SH-SY5Y (cell line): ENCODE data around the gene NPLOC4.
A peak's percentile ranks its signal among the peaks of the same experiment; 100 is the strongest.

Source experiments
- GATA2 ChIP-seq: IDR thresholded peaks from 2 replicates; pipeline ENCODE4 v1.6.1; 2011; ENCODE audit warnings: mild to moderate bottlenecking, low read depth, low read length
- GATA3 ChIP-seq: IDR thresholded peaks from 2 replicates; pipeline ENCODE4 v1.6.1; 2011; ENCODE audit warnings: low read depth, mild to moderate bottlenecking, low read length, moderate library complexity

Gene NPLOC4

DNA sequence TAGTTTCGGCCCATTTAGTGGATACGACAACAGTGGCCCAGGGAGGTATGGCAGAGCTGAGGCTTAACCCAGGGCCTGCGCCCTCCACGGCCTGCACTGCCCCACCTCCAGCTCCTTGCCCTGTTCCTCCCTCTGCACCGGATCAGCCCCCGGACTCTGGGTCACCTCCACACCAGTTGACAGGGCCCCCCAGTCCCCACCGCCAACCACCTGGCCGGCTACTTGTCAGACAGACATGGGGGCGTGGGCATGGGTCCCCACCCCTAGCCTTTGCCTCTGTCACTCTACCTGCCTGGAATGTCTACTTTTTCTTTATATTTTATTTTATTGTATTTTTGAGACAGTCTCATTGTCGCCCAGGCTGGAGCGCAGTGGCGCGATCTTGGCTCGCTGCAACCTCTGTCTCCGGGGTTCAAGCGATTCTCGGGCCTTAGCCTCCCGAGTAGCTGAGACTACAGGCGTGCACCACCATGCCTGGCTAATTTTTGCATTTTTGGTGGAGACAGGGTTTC, 121.3 kb downstream of the NPLOC4 start:
- TF ChIP-seq GATA3 (no peak), GATA2 (no peak)

DNA sequence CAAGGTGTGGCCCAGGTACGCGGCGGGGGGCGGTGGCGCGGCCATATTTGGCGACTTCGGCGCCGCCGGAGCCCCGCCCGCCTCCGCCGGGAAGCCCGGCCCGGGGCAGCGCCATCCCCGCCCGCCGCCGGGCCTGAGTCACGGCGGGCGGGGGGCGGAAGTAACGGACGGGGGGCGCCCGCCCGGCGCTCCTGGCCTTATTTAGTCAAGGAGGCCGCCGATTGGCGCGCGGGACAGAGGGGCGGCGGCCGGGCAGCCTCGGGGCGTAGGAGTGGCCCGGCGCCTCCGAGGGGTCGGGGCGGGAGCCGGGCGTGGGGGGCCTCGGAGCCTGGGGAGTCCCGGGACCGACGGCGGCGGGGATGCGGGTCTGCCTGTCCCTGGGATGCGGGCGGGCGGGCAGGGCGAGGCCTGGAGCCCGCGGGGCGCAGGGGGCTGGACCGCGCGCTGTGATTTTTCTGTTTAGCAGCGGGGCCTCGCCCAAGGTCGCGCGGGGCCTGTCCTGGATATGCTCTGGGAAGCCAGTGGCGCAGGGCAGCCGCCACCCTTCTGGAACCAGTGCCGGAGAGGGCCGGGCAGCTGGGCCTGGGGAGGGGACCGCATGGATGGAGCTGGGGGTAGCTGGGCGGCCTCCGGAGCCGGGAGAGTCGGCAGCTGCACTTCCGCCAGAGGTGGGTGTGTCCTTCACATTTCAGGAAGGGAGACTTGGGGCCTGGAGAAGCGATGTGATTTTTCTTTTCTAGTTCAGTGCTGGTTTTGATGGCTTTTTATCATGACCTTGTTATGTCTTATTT, 122.0 kb downstream of the NPLOC4 start:
- no peak for TF ChIP-seq GATA2
- TF ChIP-seq GATA3, result no peak

DNA sequence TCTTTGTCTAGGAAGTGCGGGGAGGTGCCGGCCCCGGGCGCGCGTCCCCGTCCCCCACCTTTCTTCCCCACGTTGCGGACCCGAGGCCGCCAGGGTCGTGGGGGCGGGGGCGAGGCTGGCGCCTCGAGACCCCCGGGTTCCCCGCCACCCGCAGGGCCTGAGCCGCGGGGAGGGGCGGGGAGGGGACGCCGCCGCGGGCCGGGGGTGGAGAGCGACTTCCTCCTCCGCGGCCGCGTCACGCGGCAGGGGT, 122.5 kb downstream of the NPLOC4 start:
- TF ChIP-seq GATA2, result no peak
- TF ChIP-seq GATA3, result no peak

DNA sequence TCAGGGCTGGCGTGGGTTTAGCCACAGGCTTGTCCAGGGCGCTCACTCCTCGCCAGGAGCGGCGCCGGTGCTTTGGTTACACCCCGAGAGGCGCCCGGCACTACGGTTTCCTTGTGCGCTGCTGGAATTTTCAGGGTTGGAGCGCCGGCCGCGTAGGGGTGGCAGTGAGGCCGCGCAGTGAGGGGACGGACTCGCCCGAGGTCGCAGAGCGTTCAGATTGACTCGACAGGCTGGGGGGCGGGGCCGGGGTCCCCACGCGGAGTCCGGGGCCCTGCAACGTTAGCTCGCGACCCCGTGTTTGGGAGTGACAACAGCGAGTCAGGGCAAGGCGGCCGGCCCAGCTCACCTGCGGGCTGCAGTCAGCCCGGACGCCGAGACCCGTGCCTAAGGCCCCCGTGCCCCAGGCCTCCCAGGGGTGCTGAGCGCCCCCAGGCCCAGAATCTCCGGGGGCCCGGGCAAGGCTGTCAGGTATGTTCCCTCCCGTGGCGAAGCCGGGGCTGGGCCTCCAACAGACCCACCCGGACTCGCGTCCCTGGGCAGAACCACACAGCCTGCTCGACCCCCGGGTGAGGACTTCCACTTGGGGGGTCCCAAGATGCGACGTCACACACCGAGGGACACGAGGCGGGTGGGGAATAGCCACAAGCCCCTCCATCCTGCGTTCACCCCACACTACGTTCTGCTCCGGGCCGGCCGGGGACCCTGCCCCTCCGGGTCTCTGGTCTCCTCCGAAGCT, 123.0 kb downstream of the NPLOC4 start:
- TF ChIP-seq GATA2, result no peak
- TF ChIP-seq GATA3, result no peak

DNA sequence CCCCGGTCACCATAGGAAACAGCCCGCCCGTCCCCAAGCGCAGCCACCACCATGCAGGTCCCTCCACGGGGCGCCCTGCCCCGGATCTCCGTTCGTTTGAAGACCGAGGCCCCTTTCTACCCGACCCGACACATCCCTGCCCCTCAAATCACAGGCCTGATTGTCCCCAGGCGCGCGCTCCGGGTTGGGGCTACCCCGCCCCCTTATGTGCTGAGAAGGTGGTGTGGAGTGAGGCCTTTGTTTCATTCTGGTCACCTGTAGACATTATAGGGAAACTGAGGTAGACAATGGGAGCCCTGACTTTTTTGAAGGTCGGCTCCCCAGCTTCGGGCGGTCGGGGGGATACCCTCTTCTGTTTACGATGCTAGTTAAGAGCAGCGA, 123.5 kb downstream of the NPLOC4 start:
- TF ChIP-seq GATA2 (no peak), GATA3 (no peak)

DNA sequence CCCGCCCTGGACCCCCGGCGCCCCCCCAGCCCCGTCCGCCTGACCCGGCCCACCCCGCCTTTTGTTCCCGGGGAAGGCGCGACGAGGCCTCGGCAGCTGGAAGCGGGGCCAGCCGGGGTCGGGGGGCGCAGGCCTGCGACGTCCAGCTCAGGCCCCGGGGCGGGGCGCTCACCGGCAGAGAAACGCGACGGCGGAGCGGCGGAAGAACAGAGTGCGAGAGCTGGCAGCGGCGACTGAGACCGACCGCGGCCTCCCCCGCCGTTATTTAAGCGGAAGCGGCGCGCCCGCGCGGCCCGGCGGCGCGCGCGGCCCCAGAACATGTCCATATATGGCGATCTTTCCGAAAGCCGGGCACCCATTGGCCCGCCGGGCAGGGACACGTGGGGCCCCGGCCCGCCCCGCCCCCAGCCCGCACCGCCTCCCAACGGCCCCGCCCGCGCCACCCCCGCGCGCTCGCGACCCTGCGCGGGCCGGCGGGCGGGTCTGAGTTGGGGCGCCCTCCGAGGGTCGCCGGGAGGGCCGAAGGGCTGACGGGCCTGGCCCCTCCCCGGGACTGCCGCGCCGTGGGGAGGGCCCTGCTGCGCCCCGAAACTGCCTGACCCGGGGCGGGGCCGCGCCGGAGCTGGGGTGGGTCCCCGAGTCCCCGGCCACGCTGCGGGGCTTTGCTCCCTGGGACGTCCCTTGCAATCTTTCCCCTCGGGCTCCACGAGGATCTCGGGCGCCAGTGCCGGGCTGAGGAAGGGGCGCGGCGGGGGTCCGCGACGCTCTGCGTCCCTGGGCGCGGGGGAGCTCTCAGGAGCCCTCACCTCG, 124.1 kb downstream of the NPLOC4 start, which contains the start of gene ACTG1:
ACTG1 (minus strand) TSS at position 238 of the 810 bp plus-strand sequence. CDS start 445 bp downstream, outside the sequence.
- TF ChIP-seq GATA2 (no peak), GATA3 (no peak)

DNA sequence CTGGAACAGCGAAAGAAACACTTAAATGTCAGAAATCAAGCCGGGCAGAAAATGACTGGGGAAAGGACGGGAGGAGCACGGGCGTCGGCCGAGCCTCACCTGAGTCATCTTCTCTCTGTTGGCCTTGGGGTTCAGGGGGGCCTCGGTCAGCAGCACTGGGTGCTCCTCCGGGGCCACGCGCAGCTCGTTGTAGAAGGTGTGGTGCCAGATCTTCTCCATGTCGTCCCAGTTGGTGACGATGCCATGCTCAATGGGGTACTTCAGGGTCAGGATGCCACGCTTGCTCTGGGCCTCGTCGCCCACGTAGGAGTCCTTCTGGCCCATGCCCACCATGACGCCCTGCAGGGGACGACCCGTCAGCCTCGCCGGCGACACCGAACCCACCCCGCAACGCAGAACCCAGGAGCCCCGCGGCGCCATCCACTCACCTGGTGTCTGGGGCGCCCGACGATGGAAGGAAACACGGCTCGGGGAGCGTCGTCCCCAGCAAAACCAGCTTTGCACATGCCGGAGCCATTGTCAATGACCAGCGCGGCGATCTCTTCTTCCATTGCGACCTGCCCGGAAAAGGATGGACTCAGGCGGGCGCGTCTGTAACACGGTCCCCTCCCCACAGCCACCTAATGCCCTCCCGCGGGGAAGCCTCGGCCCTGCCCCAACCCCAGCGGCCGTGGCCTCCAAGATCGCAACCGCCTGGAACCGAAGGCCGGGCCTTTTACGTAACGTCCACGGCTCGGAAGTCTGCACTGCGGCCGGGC, 124.9 kb downstream of the NPLOC4 start:
- TF ChIP-seq GATA3 (no peak), GATA2 (no peak)

DNA sequence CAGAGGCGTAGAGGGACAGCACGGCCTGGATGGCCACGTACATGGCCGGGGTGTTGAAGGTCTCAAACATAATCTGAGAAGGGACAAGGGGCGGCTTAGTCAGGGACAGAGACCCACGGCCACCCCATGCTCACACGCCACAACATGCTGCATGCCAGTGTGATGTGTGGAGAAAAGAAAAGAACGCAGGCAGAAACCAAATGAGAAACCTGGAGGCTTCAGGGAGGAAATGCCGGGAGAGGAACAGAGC, 125.4 kb downstream of the NPLOC4 start:
- TF ChIP-seq GATA3, result no peak

DNA sequence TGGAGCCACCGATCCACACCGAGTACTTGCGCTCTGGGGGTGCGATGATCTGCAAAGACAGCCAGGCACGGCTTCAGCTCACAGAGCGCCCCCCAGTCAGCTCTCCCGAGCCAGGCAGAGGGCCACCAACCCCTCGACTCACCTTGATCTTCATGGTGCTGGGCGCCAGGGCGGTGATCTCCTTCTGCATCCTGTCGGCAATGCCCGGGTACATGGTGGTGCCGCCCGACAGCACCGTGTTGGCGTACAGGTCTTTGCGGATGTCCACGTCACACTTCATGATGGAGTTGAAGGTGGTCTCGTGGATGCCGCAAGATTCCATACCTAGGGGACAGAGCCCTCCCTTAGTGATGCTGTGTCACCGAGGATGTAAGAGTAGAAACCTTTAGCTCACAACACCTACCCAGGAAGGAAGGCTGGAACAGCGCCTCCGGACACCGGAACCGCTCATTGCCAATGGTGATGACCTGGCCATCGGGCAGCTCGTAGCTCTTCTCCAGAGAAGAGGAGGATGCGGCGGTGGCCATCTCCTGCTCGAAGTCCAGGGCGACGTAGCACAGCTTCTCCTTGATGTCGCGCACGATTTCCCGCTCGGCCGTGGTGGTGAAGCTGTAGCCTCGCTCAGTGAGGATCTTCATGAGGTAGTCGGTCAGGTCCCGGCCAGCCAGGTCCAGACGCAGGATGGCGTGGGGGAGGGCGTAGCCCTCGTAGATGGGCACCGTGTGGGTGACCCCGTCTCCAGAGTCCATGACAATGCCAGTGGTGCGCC, 125.9 kb downstream of the NPLOC4 start:
- no peak for TF ChIP-seq GATA2
- TF ChIP-seq GATA3, result no peak

DNA sequence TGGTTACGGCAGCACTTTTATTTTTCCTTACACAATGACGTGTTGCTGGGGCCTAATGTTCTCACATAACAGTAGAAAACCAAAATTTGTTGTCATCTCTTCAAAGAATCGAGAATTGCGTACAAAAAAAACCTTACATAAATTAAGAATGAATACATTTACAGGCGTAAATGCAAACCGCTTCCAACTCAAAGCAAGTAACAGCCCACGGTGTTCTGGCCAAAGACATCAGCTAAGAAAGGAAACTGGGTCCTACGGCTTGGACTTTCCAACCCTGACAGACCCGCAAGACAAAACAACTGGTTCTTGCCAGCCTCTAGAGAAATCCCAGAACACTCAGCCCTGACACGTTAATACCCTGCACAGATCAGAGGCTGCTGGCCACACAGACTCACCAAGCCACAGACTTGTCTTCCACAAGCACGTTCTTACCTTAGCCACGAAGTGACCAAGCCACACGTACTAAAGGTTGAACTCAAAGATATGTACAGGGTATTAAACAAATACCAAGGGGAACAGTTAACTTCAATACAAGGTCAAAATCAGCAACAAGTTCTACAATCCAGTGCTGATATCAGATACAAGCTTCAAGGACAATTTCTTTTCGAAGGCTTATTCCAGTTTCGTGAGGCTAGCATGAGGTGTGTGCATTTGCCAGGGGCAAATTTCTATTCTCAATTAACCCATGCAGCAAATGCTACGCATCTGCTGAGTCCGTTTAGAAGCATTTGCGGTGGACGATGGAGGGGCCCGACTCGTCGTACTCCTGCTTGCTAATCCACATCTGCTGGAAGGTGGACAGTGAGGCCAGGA, 126.7 kb downstream of the NPLOC4 start:
- TF ChIP-seq GATA2 (no peak), GATA3 (no peak)

DNA sequence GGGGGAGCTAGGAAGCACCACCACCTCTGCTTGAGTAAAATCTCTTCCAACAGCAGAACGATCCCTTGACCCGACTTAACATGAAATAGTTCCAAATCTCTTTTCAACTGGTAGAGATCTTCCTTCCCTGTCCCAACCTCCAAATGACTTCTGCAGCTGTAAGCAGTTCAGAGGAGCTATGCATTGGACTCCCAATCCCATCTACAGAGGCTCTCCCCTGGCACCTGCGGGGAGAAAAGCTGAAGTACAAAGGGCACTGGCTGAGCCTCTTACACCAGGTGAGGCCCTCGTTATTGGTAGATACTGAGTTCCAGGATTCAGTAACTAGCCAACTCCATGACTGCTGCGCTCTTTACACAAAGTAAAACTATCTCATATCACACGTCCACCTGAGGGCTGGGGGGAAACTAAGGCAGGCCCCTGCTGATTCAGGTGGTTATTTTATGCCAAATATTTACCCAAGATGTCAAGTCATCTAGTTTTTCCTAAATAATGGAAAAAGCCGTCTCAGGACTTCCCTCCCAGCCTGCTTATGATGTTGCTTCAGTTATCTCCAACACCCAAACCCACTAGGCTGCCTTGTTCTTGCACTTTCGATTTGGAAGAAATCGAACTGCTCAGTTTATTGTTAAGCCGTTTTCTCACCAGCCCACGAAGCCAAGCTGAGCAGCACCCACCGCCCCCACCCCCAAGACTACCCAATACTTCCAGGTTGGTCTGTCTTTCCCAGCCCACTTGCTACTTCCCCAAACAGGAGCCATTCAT, 127.5 kb downstream of the NPLOC4 start:
- TF ChIP-seq GATA3 (no peak), GATA2 (no peak)

DNA sequence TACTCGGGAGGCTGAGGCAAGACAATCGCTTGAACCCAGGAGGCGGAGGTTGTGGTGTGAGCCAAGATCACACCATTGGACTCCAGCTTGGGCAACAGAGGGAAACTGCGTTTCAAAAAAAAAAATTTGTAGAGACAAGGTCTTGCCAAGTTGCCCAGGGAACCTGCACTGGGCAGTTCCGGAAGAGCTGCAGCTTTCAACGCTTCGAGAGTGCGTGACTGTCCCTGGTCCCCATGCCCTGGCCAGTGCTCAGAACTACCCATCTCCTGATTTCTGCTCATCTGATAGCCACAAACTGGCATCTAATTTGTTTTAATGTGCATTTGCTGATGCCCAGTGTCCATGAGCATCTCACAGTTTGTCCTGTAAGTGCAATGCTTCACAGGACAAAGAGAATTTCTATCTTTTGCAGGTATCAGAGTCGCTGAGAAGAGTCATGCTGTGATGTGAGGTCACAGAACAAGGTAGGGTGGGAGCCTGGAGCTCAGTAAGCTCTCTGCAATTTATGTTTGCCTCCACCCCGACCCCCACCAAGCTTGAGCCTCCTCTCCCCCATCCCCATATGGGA, 128.2 kb downstream of the NPLOC4 start:
- no peak for TF ChIP-seq GATA3
- 0 out of 2 replicates have a peak, but pooled peaks have one; percentile 31 for TF ChIP-seq GATA2
